Upper lobe of right lung (tissue), 1 donor: ENCODE data around the gene MPL. TPM values are rescaled to one million over a fixed set of nuclear protein-coding genes. Genes with fewer than 3 reads are reported as not detected.

ENCODE experiments used
- ATAC-seq: fragments of 200-7000 bp; cut with Tn5 transposase; one replicate; pipeline ENCODE4 v1.9.1; 2020; ENCODE audit warnings: mild to moderate bottlenecking, moderate library complexity
- DNase-seq: peaks from one replicate; pipeline ENCODE4 v3.0.0-alpha.2; 2020
- H3K27ac ChIP-seq: fragments of 200-600 bp; one replicate; pipeline ENCODE4 v1.8.0; 2022
- H3K27me3 ChIP-seq: fragments of 200-600 bp; one replicate; pipeline ENCODE4 v1.8.0; 2022; ENCODE audit warnings: mild to moderate bottlenecking
- H3K36me3 ChIP-seq: fragments of 200-600 bp; one replicate; pipeline ENCODE4 v1.8.0; 2022
- H3K4me1 ChIP-seq: fragments of 200-600 bp; one replicate; pipeline ENCODE4 v1.8.0; 2022
- H3K4me3 ChIP-seq: fragments of 200-600 bp; one replicate; pipeline ENCODE4 v1.8.0; 2022; ENCODE audit warnings: mild to moderate bottlenecking
- H3K9me3 ChIP-seq: fragments of 200-600 bp; one replicate; pipeline ENCODE4 v1.8.0; 2022
- intact Hi-C: fragments of 100-400 bp; cut with DNase I; formaldehyde crosslinking; loops from one replicate; pipeline ENCODE4 v1.11.0; 2022
- total RNA-seq: library from RNA; stranded (reverse); fragmentation: NEBNext Ultra II Directional; extraction: Animal tissue kit (Norgen Biotek cat#: 25700); gene quantifications from one replicate; pipeline ENCODE4 v1.2.1, GENCODE V29; 2021
- TF ChIP-seq, protein P1 (sequence below): fragments of 200-600 bp; IDR thresholded peaks from one replicate; pipeline ENCODE4 v1.8.0; 2022; ENCODE audit warnings: antibody characterized with exemption
- donor health status: DM: no; HTN: yes; CAD: no; lungs with severe emphysema.

MPL gene
- total RNA-seq, 1 donor from 2014 or later = 0.61 TPM

DNA sequence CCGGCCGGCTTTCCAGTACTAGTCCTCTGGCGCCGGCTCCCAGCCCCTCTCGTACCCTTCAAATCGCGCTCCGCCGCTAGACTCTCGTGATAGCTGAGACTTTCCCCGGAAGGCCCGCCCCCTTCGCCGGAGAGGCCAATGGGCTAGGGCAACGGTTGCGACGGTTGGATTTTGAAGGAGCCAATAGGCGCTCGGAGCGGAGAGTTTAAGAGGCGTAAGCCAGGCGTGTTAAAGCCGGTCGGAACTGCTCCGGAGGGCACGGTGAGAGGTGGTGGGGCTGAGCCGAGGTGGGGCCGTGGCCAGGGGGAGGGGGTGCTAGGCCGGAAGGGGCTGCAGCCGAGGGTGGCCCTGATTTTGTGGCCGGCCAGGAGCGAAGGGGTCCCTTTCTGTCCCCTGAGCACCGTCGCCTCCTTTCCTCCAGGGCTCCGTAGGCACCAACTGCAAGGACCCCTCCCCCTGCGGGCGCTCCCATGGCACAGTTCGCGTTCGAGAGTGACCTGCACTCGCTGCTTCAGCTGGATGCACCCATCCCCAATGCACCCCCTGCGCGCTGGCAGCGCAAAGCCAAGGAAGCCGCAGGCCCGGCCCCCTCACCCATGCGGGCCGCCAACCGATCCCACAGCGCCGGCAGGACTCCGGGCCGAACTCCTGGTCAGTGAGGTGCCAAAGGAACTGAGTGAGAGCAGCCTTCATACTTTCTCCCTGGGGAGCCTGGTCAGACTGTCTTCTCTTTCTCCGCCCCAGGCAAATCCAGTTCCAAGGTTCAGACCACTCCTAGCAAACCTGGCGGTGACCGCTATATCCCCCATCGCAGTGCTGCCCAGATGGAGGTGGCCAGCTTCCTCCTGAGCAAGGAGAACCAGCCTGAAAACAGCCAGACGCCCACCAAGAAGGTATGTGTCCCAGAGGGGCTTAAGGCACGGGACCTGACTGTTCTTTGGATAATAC, 21.4 kb downstream of the MPL start, which contains the start of gene CDC20:
Gene CDC20, plus strand, starts transcription at position 236 of the 948 bp plus-strand sequence. Its CDS starts 235 bp downstream, at position 471.
- peak within 1 kb of the TSS; percentile 94 for H3K27ac ChIP-seq
- TF ChIP-seq, protein P1, sequence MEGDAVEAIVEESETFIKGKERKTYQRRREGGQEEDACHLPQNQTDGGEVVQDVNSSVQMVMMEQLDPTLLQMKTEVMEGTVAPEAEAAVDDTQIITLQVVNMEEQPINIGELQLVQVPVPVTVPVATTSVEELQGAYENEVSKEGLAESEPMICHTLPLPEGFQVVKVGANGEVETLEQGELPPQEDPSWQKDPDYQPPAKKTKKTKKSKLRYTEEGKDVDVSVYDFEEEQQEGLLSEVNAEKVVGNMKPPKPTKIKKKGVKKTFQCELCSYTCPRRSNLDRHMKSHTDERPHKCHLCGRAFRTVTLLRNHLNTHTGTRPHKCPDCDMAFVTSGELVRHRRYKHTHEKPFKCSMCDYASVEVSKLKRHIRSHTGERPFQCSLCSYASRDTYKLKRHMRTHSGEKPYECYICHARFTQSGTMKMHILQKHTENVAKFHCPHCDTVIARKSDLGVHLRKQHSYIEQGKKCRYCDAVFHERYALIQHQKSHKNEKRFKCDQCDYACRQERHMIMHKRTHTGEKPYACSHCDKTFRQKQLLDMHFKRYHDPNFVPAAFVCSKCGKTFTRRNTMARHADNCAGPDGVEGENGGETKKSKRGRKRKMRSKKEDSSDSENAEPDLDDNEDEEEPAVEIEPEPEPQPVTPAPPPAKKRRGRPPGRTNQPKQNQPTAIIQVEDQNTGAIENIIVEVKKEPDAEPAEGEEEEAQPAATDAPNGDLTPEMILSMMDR = no peak
- peak; percentile 100 for DNase-seq
- no peaks in the 10 kb centered on the region for H3K27me3 ChIP-seq
- ATAC-seq = peak; percentile 98
- H3K36me3 ChIP-seq = peaks cover 31% of the 10 kb centered on the region
- H3K4me1 ChIP-seq = peaks cover 6% of the 10 kb centered on the region
- H3K9me3 ChIP-seq = no peaks in the 10 kb centered on the region
- intact Hi-C loops = loop anchor here (10.0 kb wide), 1 partner anchor 124 kb away; no protein-coding TSS in a partner anchor
- peak within 1 kb of the TSS; percentile 81 for H3K4me3 ChIP-seq

DNA sequence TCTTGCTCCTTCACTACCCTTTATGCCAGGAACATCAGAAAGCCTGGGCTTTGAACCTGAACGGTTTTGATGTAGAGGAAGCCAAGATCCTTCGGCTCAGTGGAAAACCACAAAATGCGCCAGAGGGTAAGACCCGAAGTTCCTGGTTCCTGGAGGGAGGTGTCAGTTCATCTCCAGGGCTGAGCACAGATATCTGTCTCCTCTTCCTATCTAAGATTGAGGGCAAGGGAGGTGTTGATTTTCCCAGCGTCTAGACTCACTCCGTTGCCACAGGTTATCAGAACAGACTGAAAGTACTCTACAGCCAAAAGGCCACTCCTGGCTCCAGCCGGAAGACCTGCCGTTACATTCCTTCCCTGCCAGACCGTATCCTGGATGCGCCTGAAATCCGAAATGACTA, 22.1 kb downstream of the MPL start:
- H3K27ac ChIP-seq = no peak overlapping the region
- TF ChIP-seq, protein P1 = no peak
- H3K4me1 ChIP-seq = peaks cover 6% of the 10 kb centered on the region
- no peaks in the 10 kb centered on the region for H3K9me3 ChIP-seq
- ATAC-seq (no peak), DNase-seq (no peak)
- H3K36me3 ChIP-seq = peaks cover 37% of the 10 kb centered on the region
- H3K4me3 ChIP-seq = no peak overlapping the region
- intact Hi-C loops = loop anchor here (10.0 kb wide), 1 partner anchor 125 kb away; no protein-coding TSS in a partner anchor
- H3K27me3 ChIP-seq = no peaks in the 10 kb centered on the region

DNA sequence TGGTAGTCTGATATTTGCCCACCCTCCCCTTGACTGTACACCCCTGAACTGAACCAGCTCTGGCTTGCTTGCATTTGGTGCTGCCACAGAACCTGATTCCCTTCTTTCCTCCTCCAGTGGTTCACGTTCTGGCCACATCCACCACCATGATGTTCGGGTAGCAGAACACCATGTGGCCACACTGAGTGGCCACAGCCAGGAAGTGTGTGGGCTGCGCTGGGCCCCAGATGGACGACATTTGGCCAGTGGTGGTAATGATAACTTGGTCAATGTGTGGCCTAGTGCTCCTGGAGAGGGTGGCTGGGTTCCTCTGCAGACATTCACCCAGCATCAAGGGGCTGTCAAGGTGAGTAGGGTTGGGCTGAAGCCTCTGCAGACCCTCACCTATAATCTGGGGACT, 23.0 kb downstream of the MPL start:
- intact Hi-C loops = no loop called here
- no peak overlapping the region for H3K27ac ChIP-seq
- H3K4me1 ChIP-seq = peaks cover 8% of the 10 kb centered on the region
- TF ChIP-seq, protein P1 = no peak
- DNase-seq (no peak), ATAC-seq (no peak)
- no peaks in the 10 kb centered on the region for H3K9me3 ChIP-seq
- no peaks in the 10 kb centered on the region for H3K27me3 ChIP-seq
- peaks cover 46% of the 10 kb centered on the region for H3K36me3 ChIP-seq
- H3K4me3 ChIP-seq = no peak overlapping the region

DNA sequence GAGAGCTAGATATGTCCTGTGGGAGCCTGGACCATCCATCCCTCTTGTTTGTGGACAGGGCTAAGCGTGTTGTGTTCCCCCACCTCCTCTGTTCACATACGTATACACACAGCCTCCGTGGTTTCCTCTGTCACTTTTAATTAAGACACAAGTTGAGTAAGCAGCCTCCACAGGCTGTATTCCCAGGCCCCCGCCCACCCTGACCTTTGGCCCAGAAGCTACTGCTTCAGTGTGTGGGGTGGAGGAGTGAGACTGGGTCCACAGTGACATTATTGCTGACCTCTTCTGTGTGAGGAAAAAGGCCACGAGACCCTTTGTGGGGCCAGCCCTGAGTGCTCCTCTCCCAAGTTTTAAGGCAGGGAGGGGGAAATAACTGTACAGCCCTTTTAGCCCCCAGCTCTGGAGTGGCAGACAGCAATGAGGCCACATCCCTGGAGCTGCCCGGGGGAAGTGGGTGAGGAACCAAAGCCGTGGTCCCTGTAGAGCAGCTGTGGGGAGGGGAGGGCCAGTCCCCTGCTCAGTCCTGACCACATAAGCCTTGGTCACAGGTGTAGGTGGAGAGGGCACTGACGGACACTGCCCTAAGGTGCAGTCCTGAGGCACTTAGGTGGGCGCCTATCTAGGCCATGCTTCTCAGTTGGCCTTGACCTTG, 25.8 kb downstream of the MPL start:
- peaks cover 46% of the 10 kb centered on the region for H3K36me3 ChIP-seq

DNA sequence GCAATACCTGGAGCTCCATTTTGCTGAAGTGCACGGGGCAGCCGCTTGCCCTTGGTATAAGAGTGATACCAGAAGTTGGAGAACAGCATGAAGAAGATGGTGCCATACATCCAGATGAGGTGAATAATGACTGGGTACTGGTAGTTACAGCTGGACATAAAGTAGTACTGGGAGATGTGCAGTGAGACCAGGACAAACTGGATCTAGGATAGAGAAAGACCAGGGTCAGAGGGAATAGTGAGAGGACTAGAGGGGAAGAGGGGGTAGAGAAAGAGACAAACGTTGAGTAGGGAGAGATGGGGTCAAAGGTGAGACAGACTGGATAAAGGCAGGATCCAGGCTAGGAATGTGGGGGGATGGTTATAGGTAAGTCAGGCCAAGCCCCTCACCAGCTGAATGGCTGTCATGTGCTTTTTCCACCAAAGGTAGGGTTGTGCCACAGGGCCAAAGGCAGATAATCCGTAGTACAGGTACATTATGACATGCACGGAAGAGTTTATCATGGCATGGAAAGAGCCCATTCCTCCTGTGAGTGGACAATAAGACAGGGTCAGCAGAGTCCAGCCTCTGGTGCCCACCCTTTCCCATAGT, 26.4 kb downstream of the MPL start:
- peaks cover 22% of the 10 kb centered on the region for H3K4me1 ChIP-seq
- peaks cover 46% of the 10 kb centered on the region for H3K36me3 ChIP-seq
- H3K27me3 ChIP-seq = no peaks in the 10 kb centered on the region
- intact Hi-C loops = no loop called here
- H3K4me3 ChIP-seq = no peak overlapping the region
- H3K9me3 ChIP-seq = no peaks in the 10 kb centered on the region
- no peak for DNase-seq
- no peak for ATAC-seq
- TF ChIP-seq, protein P1 = no peak
- no peak overlapping the region for H3K27ac ChIP-seq

More for the DNA sequence above, 25.8 kb downstream of the MPL start:
- no peaks in the 10 kb centered on the region for H3K9me3 ChIP-seq
- ATAC-seq (no peak), DNase-seq (no peak)
- intact Hi-C loops = no loop called here
- H3K27me3 ChIP-seq = no peaks in the 10 kb centered on the region
- TF ChIP-seq, protein P1 = no peak
- no peak overlapping the region for H3K4me3 ChIP-seq
- H3K27ac ChIP-seq = no peak overlapping the region
- H3K4me1 ChIP-seq = peaks cover 17% of the 10 kb centered on the region
